ENCODE results near the gene TRAPPC5.

TRAPPC5 gene

DNA sequence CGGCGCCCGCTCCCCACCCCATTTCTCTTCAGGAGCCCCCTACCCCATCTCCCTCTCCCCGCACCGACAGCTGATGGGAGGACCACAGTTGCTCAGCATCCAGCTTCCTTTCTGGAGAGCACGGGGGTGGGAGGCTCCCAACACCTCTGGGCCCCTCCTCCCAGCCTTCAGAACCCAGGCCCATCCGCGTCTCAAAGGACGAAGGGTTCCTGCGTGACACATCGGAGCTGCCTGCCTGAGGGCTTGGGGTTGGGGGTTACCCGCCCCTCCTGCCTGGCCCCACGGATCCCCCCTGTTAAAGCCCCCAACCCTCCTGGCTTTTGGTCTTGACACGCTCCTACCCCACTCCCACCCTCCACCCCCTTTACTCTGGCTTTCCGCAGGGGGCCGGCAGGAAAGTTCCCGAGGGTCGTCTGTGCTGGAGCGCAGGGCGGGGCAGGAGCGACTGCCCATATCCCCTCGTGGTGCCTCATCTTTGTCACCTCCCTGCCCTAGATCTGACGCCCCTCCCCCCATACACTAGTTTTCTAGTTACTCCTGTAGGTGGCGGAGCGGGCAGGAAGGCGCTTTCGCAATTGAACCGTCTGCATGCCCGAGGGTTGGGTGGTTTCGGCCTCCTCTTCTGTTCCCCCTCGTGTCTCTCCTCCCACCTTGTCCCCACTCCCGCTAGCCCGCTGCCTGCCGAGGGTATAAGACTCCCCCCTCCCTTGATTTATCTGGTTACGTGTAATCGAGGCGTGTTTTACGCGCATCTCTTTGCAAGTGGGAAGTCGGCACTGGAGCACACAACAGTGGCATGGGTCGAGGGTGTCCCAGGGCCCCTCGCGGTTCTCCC is 924 bp downstream of the TRAPPC5 start:
- H2AFZ ChIP-seq (ENCODE audit: low read depth, low read length) = no peak overlapping the region
- H3K9ac ChIP-seq (ENCODE audit: low read length) = peak overlapping the region; percentile 93
- peak; percentile 40 for TF ChIP-seq CTCF (IDR thresholded peaks at IDR 0.05; ENCODE audit: low read depth, low read length)
- TF ChIP-seq EZH2phosphoT487 (IDR thresholded peaks at IDR 0.05; ENCODE audit: low read depth) = no peak
- H3K79me2 ChIP-seq (ENCODE audit: low read length) = peaks cover 15% of the 10 kb centered on the region
- H3K4me1 ChIP-seq (ENCODE audit: low read length) = peaks cover 25% of the 10 kb centered on the region
- H3K36me3 ChIP-seq (replicated peaks; ENCODE audit: low read depth, low read length) = peaks cover 13% of the 10 kb centered on the region
- H3K27ac ChIP-seq (ENCODE audit: low read length) = no peak overlapping the region
- no peaks in the 10 kb centered on the region for H4K20me1 ChIP-seq (ENCODE audit: insufficient read depth, low read length)
- peak overlapping the region; percentile 81 for H3K4me2 ChIP-seq (ENCODE audit: low read length)
- peaks cover 20% of the 10 kb centered on the region for H3K27me3 ChIP-seq (ENCODE audit: low read depth, low read length)
- no peaks in the 10 kb centered on the region for H3K9me3 ChIP-seq (ENCODE audit: insufficient read depth, low read length)
- H3K4me3 ChIP-seq (ENCODE audit: low read length) = peak overlapping the region; percentile 90

DNA sequence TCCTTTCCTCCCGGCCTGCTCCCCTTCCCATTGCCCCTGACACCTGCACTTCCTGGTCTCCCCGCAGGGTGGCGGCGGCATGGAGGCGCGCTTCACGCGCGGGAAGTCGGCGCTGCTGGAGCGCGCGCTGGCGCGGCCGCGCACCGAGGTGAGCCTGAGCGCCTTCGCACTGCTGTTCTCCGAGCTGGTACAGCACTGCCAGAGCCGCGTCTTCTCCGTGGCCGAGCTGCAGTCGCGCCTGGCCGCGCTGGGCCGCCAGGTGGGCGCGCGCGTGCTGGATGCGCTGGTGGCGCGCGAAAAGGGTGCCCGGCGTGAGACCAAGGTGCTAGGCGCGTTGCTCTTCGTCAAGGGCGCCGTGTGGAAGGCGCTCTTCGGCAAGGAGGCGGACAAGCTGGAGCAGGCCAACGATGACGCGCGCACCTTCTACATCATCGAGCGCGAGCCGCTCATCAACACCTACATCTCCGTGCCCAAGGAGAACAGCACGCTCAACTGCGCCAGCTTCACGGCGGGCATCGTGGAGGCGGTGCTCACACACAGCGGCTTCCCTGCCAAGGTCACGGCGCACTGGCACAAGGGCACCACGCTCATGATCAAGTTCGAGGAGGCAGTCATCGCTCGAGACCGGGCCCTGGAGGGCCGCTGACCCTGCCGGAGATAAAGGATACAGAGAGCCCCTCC is 1.7 kb downstream of the TRAPPC5 start:
- Histone ChIP-seq H3K27ac (ENCODE audit: low read length) (no peak overlapping the region), H3K79me2 (ENCODE audit: low read length) (peaks cover 15% of the 10 kb centered on the region), H3K4me3 (ENCODE audit: low read length) (no peak overlapping the region), H4K20me1 (ENCODE audit: insufficient read depth, low read length) (no peaks in the 10 kb centered on the region), H3K36me3 (replicated peaks; ENCODE audit: low read depth, low read length) (peaks cover 13% of the 10 kb centered on the region), H3K9ac (ENCODE audit: low read length) (no peak overlapping the region), H3K4me1 (ENCODE audit: low read length) (peaks cover 25% of the 10 kb centered on the region), H3K9me3 (ENCODE audit: insufficient read depth, low read length) (no peaks in the 10 kb centered on the region), H3K27me3 (ENCODE audit: low read depth, low read length) (peaks cover 12% of the 10 kb centered on the region), H2AFZ (ENCODE audit: low read depth, low read length) (no peak overlapping the region), H3K4me2 (ENCODE audit: low read length) (peak overlapping the region; percentile 81)
- TF ChIP-seq CTCF (IDR thresholded peaks at IDR 0.05; ENCODE audit: low read depth, low read length) (no peak), EZH2phosphoT487 (IDR thresholded peaks at IDR 0.05; ENCODE audit: low read depth) (no peak)

DNA sequence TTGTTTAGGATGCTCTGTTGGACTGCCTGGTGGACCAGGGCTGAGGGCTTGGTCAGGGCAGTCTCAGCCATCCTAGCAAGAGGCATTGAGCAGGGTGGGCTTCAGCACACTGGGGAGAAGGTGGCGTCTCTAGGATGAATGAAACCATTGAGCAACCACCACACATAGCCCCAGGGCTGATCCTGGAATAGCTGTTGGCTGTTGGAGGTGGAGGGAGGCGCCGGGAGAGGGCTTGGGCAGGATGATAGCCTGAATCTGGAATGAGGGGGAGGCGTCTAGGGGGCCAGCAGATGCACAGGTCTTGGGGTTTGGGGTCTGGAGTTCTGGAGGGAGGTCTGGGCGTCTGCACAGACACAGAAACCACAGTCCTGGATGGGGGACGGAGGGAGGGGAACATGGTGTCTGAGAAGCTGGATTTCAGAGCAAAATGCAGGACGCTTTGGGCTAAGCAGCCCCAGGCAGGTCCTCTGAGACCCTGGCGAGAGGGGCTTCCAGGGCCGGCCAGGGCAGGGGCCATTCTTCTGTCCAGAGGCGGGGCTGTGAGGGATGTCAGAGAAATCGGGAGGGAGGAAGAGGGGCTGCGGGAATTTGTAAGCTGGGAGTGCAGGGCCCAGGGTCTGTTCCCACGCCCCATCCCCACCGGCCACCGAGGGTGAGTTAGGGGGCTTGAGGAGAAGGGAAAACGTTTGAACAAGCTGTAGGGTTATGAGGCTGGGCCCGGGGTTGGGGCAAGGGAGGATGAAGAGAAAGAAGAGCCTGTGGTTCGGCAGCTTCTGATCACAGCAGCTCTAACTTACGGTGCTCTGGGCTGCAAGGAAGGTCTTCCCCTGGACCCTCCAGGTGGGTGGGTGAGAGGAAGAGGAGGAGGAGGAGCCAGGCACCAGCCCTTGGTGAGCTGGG is 5.2 kb downstream of the TRAPPC5 start:
- Histone ChIP-seq H4K20me1 (ENCODE audit: insufficient read depth, low read length) (no peaks in the 10 kb centered on the region), H3K4me3 (ENCODE audit: low read length) (no peak overlapping the region), H2AFZ (ENCODE audit: low read depth, low read length) (no peak overlapping the region), H3K27me3 (ENCODE audit: low read depth, low read length) (no peaks in the 10 kb centered on the region), H3K27ac (ENCODE audit: low read length) (no peak overlapping the region), H3K4me1 (ENCODE audit: low read length) (peaks cover 8% of the 10 kb centered on the region), H3K9ac (ENCODE audit: low read length) (no peak overlapping the region), H3K9me3 (ENCODE audit: insufficient read depth, low read length) (no peaks in the 10 kb centered on the region), H3K79me2 (ENCODE audit: low read length) (peaks cover 14% of the 10 kb centered on the region), H3K36me3 (replicated peaks; ENCODE audit: low read depth, low read length) (peaks cover 13% of the 10 kb centered on the region), H3K4me2 (ENCODE audit: low read length) (no peak overlapping the region)
- no peak for TF ChIP-seq EZH2phosphoT487 (IDR thresholded peaks at IDR 0.05; ENCODE audit: low read depth)
- TF ChIP-seq CTCF (IDR thresholded peaks at IDR 0.05; ENCODE audit: low read depth, low read length) = no peak

Measured in OCI-LY3 (cell line).